HUES48 (cell line): Measurements from ENCODE around the gene SDR39U1.

ENCODE experiments used
- H3K27ac ChIP-seq: one replicate; pipeline ENCODE4 v1.7.0; 2013; ENCODE audit warnings: low read depth, low read length, inconsistent platforms
- H3K27me3 ChIP-seq: 2 replicates; pipeline ENCODE4 v1.6.1; 2013; ENCODE audit warnings: mild to moderate bottlenecking, low read length; ENCODE audit not compliant: control insufficient read depth, insufficient read depth
- H3K36me3 ChIP-seq: 2 replicates; pipeline ENCODE4 v1.6.1; 2013; ENCODE audit warnings: low read length; ENCODE audit not compliant: control insufficient read depth, insufficient read depth
- H3K4me1 ChIP-seq: 2 replicates; pipeline ENCODE4 v1.6.1; 2013; ENCODE audit warnings: mild to moderate bottlenecking, low read length; ENCODE audit not compliant: control insufficient read depth, insufficient read depth
- H3K4me3 ChIP-seq: 2 replicates; pipeline ENCODE4 v1.5.1; 2013; ENCODE audit warnings: mild to moderate bottlenecking, low read depth, low read length
- H3K9ac ChIP-seq: 2 replicates; pipeline ENCODE4 v1.6.1; 2013; ENCODE audit warnings: mild to moderate bottlenecking, low read depth, low read length, moderate library complexity
- H3K9me3 ChIP-seq: 2 replicates; pipeline ENCODE4 v1.6.1; 2013; ENCODE audit warnings: low read length; ENCODE audit not compliant: control insufficient read depth, insufficient read depth

The SDR39U1 gene

DNA sequence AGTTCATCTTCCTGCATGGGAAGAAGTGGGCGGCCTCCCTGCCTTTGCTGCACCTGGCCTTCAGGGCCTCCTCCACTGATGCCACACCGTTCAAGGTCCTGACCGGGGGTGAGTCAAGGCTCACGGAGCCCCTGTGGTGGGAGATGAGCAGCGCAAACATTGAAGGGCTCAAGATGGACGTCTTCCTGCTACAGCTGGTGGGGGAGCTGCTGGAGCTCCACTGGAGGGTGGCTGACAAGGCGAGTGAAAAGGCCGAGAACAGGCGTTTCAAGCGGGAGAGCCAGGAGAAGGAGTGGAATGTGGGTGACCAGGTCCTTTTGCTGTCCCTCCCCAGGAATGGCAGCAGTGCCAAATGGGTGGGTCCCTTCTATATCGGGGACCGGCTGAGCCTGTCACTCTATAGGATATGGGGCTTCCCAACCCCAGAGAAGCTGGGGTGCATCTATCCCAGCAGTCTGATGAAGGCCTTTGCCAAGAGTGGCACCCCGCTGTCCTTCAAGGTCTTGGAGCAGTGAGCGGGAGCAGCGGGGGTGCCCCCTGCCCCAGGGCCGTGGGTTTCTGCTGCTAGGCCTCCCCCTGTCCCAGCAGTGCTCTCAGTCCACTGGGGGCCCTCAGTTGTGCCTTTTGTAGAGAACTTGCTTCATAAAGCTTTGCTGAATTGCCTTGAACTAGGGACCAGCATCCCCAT lies 25.5 kb downstream of the SDR39U1 start:
- Histone ChIP-seq H3K27me3 (0 out of 2 replicates have a peak, but pooled peaks cover 11% of the 10 kb centered on the region), H3K36me3 (peaks cover 30% of the 10 kb centered on the region), H3K9me3 (no peaks in the 10 kb centered on the region), H3K4me3 (no peak overlapping the region), H3K27ac (no peak overlapping the region), H3K9ac (no peak overlapping the region), H3K4me1 (no peaks in the 10 kb centered on the region)

DNA sequence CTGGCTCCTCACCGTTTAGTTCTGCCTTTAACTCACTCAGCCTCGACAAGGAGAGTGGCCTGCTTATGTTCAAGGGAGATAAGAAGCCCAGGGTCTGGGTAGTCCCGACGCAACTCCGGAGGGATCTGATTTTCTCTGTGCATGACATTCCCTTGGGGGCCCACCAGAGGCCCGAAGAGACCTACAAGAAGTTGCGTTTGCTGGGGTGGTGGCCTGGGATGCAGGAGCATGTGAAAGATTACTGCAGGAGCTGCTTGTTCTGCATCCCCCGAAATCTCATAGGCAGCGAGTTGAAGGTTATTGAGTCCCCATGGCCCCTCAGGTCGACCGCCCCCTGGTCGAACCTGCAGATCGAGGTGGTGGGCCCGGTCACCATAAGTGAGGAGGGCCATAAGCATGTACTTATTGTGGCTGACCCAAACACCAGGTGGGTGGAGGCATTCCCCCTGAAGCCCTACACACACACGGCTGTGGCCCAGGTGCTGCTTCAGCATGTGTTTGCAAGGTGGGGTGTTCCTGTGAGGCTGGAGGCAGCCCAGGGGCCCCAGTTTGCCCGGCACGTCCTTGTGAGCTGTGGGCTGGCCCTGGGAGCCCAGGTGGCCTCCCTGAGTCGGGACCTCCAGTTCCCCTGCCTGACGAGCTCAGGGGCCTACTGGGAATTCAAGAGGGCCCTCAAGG lies 26.2 kb downstream of the SDR39U1 start:
- Histone ChIP-seq H3K9ac (no peak overlapping the region), H3K27me3 (0 out of 2 replicates have a peak, but pooled peaks cover 8% of the 10 kb centered on the region), H3K36me3 (peaks cover 30% of the 10 kb centered on the region), H3K4me1 (no peaks in the 10 kb centered on the region), H3K27ac (no peak overlapping the region), H3K9me3 (no peaks in the 10 kb centered on the region), H3K4me3 (no peak overlapping the region)

DNA sequence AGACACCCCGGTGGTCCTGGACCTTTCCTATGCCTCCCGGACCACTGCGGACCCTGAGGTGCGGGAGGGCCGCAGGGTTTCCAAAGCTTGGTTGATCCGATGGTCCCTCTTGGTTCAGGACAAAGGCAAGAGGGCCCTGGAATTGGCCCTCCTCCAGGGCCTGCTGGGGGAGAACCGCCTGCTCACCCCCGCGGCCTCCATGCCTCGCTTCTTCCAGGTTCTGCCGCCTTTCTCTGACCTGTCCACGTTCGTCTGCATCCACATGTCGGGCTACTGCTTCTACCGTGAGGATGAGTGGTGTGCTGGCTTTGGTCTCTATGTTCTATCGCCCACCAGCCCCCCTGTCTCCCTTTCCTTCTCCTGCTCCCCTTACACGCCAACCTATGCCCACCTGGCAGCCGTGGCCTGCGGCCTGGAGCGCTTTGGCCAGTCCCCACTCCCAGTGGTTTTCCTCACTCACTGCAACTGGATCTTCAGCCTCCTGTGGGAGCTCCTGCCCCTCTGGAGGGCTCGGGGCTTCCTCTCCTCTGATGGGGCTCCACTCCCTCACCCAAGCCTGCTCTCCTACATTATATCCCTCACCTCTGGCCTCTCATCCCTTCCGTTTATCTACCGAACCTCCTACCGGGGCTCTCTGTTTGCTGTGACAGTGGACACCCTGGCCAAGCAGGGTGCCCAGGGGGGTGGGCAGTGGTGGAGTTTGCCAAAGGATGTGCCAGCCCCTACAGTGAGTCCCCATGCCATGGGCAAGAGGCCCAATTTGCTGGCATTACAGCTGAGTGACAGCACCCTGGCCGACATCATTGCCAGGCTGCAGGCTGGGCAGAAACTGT lies 26.9 kb downstream of the SDR39U1 start:
- Histone ChIP-seq H3K36me3 (peaks cover 30% of the 10 kb centered on the region), H3K27ac (no peak overlapping the region), H3K4me3 (no peak overlapping the region), H3K9ac (no peak overlapping the region), H3K27me3 (0 out of 2 replicates have a peak, but pooled peaks cover 8% of the 10 kb centered on the region), H3K4me1 (no peaks in the 10 kb centered on the region), H3K9me3 (no peaks in the 10 kb centered on the region)

DNA sequence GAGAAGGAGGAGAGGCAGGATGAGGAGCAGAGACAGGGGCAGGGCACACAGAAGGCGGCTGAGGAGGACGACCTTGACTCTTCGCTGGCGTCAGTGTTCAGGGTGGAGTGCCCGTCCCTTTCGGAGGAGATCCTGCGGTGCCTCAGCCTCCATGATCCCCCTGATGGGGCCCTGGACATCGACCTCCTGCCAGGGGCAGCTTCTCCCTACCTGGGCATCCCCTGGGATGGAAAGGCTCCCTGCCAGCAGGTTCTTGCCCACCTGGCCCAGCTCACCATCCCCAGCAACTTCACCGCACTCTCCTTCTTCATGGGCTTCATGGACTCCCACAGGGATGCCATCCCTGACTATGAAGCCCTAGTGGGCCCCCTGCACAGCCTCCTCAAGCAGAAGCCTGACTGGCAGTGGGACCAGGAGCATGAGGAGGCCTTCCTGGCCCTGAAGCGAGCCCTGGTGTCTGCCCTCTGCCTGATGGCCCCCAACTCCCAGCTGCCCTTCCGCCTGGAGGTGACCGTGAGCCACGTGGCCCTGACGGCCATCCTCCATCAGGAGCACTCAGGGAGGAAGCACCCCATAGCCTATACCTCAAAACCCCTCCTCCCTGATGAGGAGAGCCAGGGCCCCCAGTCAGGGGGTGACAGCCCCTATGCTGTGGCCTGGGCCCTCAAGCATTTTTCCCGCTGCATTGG lies 27.7 kb downstream of the SDR39U1 start:
- H3K27ac ChIP-seq, result no peak overlapping the region
- no peaks in the 10 kb centered on the region for H3K9me3 ChIP-seq
- no peaks in the 10 kb centered on the region for H3K4me1 ChIP-seq
- H3K4me3 ChIP-seq, result no peak overlapping the region
- H3K36me3 ChIP-seq, result peaks cover 30% of the 10 kb centered on the region
- no peak overlapping the region for H3K9ac ChIP-seq
- H3K27me3 ChIP-seq, result 0 out of 2 replicates have a peak, but pooled peaks cover 8% of the 10 kb centered on the region

DNA sequence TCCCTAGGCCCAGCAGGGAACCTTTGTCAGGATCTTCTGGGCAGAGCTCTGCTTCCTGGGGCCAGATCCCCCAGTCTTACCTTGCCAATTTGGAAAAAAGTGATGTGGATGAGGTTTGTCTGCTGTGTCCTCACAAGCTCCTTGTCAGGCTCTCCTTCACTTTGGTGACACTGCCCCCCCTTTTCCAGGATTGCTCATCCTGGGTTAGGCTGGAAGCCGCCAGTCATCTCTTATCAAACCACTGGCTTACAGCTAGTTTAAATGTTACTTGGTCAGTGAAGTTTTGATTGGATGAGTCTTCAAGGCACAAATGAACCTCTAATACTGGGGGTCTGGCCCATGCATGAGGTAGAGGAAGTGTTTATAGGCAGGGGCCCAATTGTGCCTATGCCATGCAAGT lies 28.5 kb downstream of the SDR39U1 start:
- Histone ChIP-seq H3K36me3 (peaks cover 33% of the 10 kb centered on the region), H3K27ac (no peak overlapping the region), H3K27me3 (0 out of 2 replicates have a peak, but pooled peaks cover 7% of the 10 kb centered on the region), H3K9me3 (no peaks in the 10 kb centered on the region), H3K4me3 (no peak overlapping the region), H3K9ac (no peak overlapping the region), H3K4me1 (no peaks in the 10 kb centered on the region)

DNA sequence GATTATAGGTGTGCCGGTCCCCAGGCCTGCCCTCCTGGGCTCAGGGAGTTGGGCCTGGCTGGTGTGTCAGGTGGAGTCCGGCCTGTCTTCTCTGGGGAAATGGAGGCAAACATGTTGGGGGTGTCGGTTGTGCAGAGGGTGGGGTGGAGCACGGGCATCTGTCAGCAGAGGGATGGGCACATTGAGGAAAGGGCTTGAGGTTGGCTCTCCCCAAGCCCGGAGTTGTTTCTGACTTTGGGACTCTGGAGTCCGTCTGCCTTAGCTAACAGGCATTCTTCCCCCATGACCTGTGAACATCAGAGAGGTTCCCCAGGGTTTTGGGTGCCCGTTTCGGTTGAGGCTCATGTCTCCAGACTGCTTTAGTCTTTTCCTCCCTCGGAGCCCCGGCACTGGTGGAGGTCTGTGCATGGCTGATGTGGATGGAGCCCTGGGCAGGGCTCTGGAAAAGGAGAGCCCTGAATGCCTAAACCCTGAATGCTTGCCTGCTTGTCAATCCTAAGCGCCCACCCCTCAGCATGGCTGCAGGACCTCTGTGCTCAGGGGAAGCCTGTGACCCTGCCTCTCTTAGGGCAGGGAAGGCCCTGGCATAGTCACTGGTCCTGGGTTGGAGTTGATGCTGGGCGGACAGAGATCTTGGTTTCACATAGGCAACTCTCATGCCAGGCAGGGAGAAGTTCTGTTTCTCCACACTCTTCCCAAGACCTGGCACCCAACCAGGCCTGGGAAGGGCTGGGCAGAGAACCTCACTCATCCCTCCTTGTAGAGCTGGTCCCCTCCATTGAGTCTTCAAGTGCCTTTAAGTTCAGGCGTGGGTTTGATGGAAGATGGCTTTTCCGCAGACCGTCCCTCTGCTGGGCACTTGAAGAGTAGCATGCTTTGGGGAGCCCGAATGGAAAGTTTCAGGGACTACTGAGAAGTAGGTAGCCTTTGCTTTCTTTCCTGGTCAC lies 30.9 kb downstream of the SDR39U1 start:
- H3K9me3 ChIP-seq, result no peaks in the 10 kb centered on the region
- H3K9ac ChIP-seq, result no peak overlapping the region
- no peak overlapping the region for H3K27ac ChIP-seq
- peaks cover 41% of the 10 kb centered on the region for H3K36me3 ChIP-seq
- H3K27me3 ChIP-seq, result no peaks in the 10 kb centered on the region
- H3K4me1 ChIP-seq, result no peaks in the 10 kb centered on the region
- no peak overlapping the region for H3K4me3 ChIP-seq

DNA sequence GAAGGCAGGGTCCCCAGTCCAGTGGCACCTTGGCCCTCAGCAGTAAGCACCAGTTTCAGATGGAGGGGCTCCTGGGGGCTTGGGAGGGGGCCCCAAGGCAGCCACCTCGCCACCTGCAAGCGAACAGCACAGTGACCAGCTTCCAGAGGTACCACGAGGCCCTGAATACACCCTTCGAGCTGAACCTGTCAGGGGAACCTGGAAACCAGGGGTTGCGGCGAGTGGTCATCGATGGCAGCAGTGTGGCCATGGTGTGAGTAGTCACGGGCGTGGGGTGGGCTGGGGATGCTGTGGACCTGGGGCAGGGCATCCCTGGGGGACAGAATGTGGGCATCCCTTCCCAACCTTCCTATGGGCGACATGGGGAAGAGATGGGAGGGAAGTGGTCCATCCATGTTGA lies 32.6 kb downstream of the SDR39U1 start:
- no peaks in the 10 kb centered on the region for H3K27me3 ChIP-seq
- H3K36me3 ChIP-seq, result peaks cover 38% of the 10 kb centered on the region
- H3K4me3 ChIP-seq, result no peak overlapping the region
- no peak overlapping the region for H3K9ac ChIP-seq
- H3K4me1 ChIP-seq, result no peaks in the 10 kb centered on the region
- no peak overlapping the region for H3K27ac ChIP-seq
- H3K9me3 ChIP-seq, result no peaks in the 10 kb centered on the region

DNA sequence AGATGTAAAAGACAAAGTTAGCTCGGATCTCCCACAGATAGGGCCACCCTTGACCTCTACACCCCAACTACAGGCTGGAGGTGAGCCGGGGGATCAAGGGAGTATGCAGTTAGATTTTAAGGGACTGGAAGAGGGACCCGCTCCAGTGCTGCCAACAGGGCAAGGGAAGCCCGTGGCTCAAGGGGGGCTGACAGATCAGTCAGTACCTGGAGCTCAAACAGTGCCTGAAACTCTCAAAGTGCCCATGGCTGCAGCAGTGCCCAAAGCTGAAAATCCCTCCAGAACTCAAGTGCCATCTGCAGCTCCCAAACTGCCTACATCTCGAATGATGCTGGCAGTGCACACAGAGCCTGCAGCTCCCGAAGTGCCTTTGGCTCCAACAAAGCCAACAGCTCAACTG lies 33.4 kb downstream of the SDR39U1 start:
- peaks cover 31% of the 10 kb centered on the region for H3K36me3 ChIP-seq
- H3K9ac ChIP-seq, result no peak overlapping the region
- no peak overlapping the region for H3K4me3 ChIP-seq
- H3K27ac ChIP-seq, result no peak overlapping the region
- peaks cover 4% of the 10 kb centered on the region for H3K4me1 ChIP-seq
- H3K27me3 ChIP-seq, result no peaks in the 10 kb centered on the region
- H3K9me3 ChIP-seq, result no peaks in the 10 kb centered on the region

DNA sequence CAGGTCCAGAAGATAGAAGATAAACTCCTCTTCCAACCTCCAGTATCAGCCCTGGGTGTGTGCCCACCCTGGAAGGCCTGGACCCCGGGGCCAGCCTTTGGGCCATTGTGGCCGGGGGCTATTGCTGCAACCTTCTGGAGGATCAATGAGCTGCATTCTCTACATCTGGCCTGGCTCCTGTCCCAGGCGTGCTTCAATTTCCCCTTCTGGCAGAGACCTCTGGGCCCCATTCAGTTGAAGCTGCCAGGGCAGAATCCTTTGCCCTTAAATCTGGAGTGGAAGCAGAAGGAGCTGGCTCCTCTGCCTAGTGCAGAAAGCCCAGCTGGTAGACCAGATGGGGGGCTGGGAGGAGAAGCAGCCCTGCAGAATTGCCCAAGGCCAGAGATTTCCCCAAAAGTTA lies 33.8 kb downstream of the SDR39U1 start:
- Histone ChIP-seq H3K27me3 (no peaks in the 10 kb centered on the region), H3K36me3 (peaks cover 27% of the 10 kb centered on the region), H3K27ac (no peak overlapping the region), H3K9ac (no peak overlapping the region), H3K9me3 (no peaks in the 10 kb centered on the region), H3K4me1 (peaks cover 7% of the 10 kb centered on the region), H3K4me3 (no peak overlapping the region)
